ENCODE measurements around the gene RNH1.
"Not testable (repeated sequence)": the region's sequence is repeated elsewhere in the genome, so short reads cannot be mapped to it uniquely, and the experiment has no call there.

RNH1 gene

GRCh38 chr11:473962-474785 lies 32.9 kb downstream of the RNH1 start:
- DNase-seq: peak; percentile 49

- DNase-seq: no peak
Measured at GRCh38 chr11:473415-473814, 33.6 kb downstream of the RNH1 start.

GRCh38 chr11:472816-473215 lies 34.2 kb downstream of the RNH1 start:
- no peak for DNase-seq

GRCh38 chr11:472272-472671 lies 34.8 kb downstream of the RNH1 start:
- DNase-seq: no peak

GRCh38 chr11:471468-472145 lies 35.4 kb downstream of the RNH1 start:
- DNase-seq: no peak

- no peak for DNase-seq
Measured at GRCh38 chr11:469684-470560, 37.1 kb downstream of the RNH1 start.

- not testable (repeated sequence) for DNase-seq
Measured at GRCh38 chr11:469026-469683, 37.9 kb downstream of the RNH1 start.

- no peak for DNase-seq
Measured at GRCh38 chr11:468493-468892, 38.5 kb downstream of the RNH1 start.

- no peak for DNase-seq
Measured at GRCh38 chr11:468036-468435, 39.0 kb downstream of the RNH1 start.

- no peak for DNase-seq
Measured at GRCh38 chr11:465896-466530, 41.0 kb downstream of the RNH1 start.

GRCh38 chr11:464316-464715 lies 42.7 kb downstream of the RNH1 start:
- DNase-seq: no peak

GRCh38 chr11:462107-462890 lies 44.7 kb downstream of the RNH1 start:
- DNase-seq: no peak

GRCh38 chr11:461626-462025 lies 45.4 kb downstream of the RNH1 start:
- DNase-seq: no peak

- DNase-seq: no peak
Measured at GRCh38 chr11:460331-461199, 46.5 kb downstream of the RNH1 start.

- DNase-seq: no peak
Measured at GRCh38 chr11:459511-460220, 47.4 kb downstream of the RNH1 start.

GRCh38 chr11:457111-457760 lies 49.8 kb downstream of the RNH1 start:
- DNase-seq: no peak

GRCh38 chr11:456533-456932 lies 50.5 kb downstream of the RNH1 start:
- no peak for DNase-seq

- DNase-seq: no peak
Measured at GRCh38 chr11:455566-456147, 51.4 kb downstream of the RNH1 start.

Measured in NCI-H2171 treated with DMSO at 0.1 percent for 48 hours (cell line).